DND-41 (cell line): ENCODE data around the gene MTFMT.

Source experiments
- CTCF ChIP-seq: IDR thresholded peaks from 2 replicates; pipeline ENCODE4 v1.5.1; 2012; ENCODE audit warnings: borderline replicate concordance, low read length, moderate library complexity, mild to moderate bottlenecking; ENCODE audit not compliant: poor library complexity, severe bottlenecking; ENCODE audit errors: extremely low read depth
- EZH2 ChIP-seq: IDR thresholded peaks from 3 replicates; pipeline ENCODE4 v1.6.1; 2012; ENCODE audit warnings: borderline replicate concordance, low read depth, mild to moderate bottlenecking, moderate library complexity, low read length, inconsistent platforms; ENCODE audit not compliant: severe bottlenecking

DNA sequence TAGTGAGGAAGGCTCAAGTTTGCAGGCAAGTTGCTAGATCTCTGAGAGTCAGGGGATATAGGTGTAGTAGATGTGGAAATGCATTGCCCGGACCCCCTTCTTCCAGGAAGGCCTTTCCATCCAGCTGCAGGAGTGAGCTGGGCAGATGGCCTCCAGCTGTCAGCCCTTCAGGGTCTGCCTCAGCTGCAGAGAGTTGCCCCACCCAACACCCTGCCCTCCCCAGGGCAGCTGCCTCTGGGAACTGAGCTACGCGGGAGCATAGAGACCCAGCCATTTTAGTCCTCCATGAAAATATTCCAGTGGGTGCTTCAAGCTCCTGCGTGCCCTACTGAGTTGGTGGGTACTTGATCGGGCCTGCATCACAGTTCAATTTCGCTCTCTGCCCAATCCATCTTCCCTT is 69.3 kb downstream of the MTFMT start:
- TF ChIP-seq CTCF (no peak), EZH2 (no peak)
